GM12892 (cell line): ENCODE results near the gene CP.
"Not testable (repeated sequence)": the region's sequence is repeated elsewhere in the genome, so short reads cannot be mapped to it uniquely, and the experiment has no call there.

ENCODE experiments used
- DNase-seq: peaks from one replicate; pipeline ENCODE4 v3.0.0; 2011; ENCODE audit not compliant: insufficient read length
- FAIRE-seq: peaks from 2 replicates; lab custom pipeline; 2011; peaks lifted over from hg19 to GRCh38; lab: Jason Lieb, UNC
- POLR2A ChIP-seq: IDR thresholded peaks from 2 replicates; pipeline ENCODE4 v1.6.1; 2011; ENCODE audit warnings: low read depth, low read length, control low read depth
- POLR2AphosphoS5 ChIP-seq: IDR thresholded peaks from 2 replicates; pipeline ENCODE4 v1.6.1; 2011; ENCODE audit warnings: low read depth, low read length, control low read depth
- TAF1 ChIP-seq: IDR thresholded peaks from 2 replicates; pipeline ENCODE4 v1.6.1; 2011; ENCODE audit warnings: low read depth, mild to moderate bottlenecking, control low read depth, low read length, borderline replicate concordance

Gene CP

DNA sequence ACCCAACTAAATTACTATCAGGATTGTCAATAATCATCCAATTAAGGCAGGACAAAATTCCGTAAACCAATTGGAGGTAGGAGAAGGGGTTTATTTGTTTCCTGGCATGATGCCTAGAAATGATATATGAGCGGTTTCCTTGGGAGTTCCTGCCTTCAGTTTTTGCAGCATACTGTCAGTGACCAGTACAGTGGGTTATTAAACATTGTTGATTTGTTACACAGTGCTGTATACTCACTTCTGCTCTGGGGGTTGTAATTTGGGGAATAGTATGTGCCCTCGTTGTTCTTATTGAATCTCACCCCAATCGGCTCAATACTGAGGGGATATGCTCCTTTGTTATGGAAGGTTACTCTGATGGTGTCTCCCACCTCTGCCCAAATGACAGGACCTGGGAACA is 22.2 kb downstream of the CP start:
- DNase-seq = no peak
- no peak for FAIRE-seq
- no peak for TF ChIP-seq POLR2A
- TF ChIP-seq TAF1 = no peak
- no peak for TF ChIP-seq POLR2AphosphoS5

GRCh38 chr3:149198611-149199010 is 23.0 kb downstream of the CP start:
- no peak for TF ChIP-seq TAF1
- FAIRE-seq = no peak
- no peak for DNase-seq

- no peak for TF ChIP-seq TAF1
- TF ChIP-seq POLR2A = no peak
- TF ChIP-seq POLR2AphosphoS5 = no peak
- no peak for DNase-seq
- no peak for FAIRE-seq
These were observed 24.0 kb downstream of the CP start for GRCh38 chr3:149197669-149198068.

GRCh38 chr3:149196805-149197592 is 24.6 kb downstream of the CP start:
- not testable (repeated sequence) for FAIRE-seq, DNase-seq

- DNase-seq = no peak
- no peak for TF ChIP-seq POLR2A
- TF ChIP-seq POLR2AphosphoS5 = no peak
- TF ChIP-seq TAF1 = no peak
These were observed 26.4 kb downstream of the CP start for GRCh38 chr3:149195221-149195620.

DNA sequence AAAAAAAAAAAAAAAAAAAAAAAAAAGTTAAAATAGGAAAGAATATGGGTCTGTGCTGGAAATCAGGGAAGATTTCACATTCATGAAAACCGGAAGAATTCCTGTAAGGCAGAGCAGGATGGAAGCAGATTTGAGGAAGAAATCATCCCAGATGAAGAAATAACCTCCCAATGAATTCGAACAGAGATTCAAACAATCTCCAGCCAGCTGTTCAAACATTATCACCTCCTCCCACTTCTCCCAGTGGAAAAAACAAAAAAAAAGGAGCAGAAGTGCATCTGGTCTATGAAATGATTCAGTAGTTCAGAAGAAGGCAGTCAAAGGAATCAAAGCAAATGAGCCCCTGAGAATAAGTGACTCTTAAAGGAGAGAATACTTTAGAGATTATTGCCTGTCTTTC is 33.1 kb downstream of the CP start:
- FAIRE-seq = no peak
- no peak for DNase-seq

More at GRCh38 chr3:149195221-149195620, 26.4 kb downstream of the CP start:
- no peak for FAIRE-seq

DNA sequence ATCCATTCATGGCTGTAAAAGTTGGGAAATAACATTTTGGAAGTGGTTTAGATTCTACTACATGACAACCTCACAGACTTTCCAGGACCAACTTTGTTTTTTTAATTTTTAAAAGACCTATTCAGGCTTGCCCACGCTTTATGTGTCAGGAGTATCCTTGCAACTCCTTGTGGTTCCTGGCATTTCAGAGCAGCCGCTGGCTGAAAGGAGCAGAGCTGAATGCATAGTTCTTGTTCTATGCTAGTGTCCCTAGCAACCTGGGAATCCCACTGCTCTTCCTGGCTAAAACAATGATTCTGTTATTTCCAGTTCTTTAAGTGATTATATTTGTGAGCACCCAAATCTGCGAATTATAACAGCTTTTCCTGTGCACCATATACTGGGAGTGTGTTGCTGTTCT is 34.9 kb downstream of the CP start:
- TF ChIP-seq POLR2A (no peak), POLR2AphosphoS5 (no peak), TAF1 (no peak)
- no peak for FAIRE-seq
- no peak for DNase-seq

More for the DNA sequence above, 33.1 kb downstream of the CP start:
- no peak for TF ChIP-seq POLR2A
- no peak for TF ChIP-seq TAF1
- TF ChIP-seq POLR2AphosphoS5 = no peak

DNA sequence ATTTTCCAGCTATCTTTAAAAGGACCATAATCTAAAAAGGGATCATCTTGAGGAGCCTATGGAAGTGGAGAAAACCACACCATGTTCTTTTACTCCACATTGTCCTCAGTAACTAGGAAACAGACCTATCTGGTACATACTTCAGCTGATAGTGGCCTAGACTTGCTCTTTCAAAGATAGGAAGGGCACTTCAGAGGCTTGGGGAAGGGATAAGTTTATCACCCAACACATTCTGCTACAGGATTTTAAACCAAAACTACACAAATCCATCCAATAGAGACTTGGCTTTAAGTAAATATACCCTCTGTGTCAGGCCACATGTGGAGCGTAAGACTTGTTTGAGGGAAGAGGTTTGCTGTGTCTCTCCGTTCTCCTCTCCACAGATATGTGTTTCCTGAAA is 35.4 kb downstream of the CP start:
- FAIRE-seq (no peak), DNase-seq (no peak)
- TF ChIP-seq TAF1 (no peak), POLR2A (no peak), POLR2AphosphoS5 (no peak)

GRCh38 chr3:149181182-149181581 is 40.4 kb downstream of the CP start:
- TF ChIP-seq POLR2AphosphoS5 = no peak
- FAIRE-seq (no peak), DNase-seq (no peak)

GRCh38 chr3:149180057-149180573 is 41.5 kb downstream of the CP start:
- DNase-seq (no peak), FAIRE-seq (no peak)
- no peak for TF ChIP-seq POLR2AphosphoS5
- no peak for TF ChIP-seq POLR2A
- no peak for TF ChIP-seq TAF1

DNA sequence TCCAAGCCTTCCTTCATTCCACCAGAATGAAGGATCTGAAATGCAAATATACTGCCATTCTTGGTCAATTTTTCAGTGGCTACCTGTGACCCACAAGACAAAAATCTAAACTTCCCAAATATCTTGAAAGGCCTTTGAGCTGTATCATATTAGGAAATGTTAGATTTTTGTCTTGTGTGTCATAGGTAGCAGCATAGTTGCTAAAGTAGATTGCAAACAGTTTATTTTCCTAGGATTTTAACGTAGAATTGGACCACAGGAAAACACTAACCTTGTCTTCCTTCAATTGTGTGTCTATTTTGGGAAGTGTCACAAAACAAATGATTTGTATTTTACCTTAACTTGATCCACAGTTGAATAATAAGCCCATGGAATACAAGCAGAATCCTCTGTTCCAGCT is 42.4 kb downstream of the CP start:
- no peak for TF ChIP-seq POLR2AphosphoS5
- TF ChIP-seq TAF1 = no peak
- TF ChIP-seq POLR2A = no peak
- FAIRE-seq (no peak), DNase-seq (no peak)

- FAIRE-seq (no peak), DNase-seq (no peak)
- TF ChIP-seq POLR2A (no peak), POLR2AphosphoS5 (no peak), TAF1 (no peak)
These were observed 44.5 kb downstream of the CP start for GRCh38 chr3:149177122-149177521.
